Thyroid gland (tissue), 4 donors: ENCODE results near the gene PDE8B. TPM values are rescaled to one million over a fixed set of nuclear protein-coding genes. Genes with fewer than 3 reads are reported as not detected.

Experiments used
- DNase-seq, 2 donors: peaks; one replicate each; pipeline ENCODE4 v3.0.0-alpha.2; 2019
- H3K27ac ChIP-seq, 3 donors: fragments of 200-600 bp; sonication (generic); 1 replicate in 2 of 3; 2 replicates in 1 of 3; pipeline ENCODE4 v1.5.1; 2016 to 2019; ENCODE audit warnings: mild to moderate bottlenecking in 1 of 3, moderate library complexity in 1 of 3
- H3K27me3 ChIP-seq: fragments of 200-600 bp; sonication (generic); one replicate; pipeline ENCODE4 v1.5.1; 2019
- H3K36me3 ChIP-seq, 2 donors: fragments of 200-600 bp; sonication (generic); one replicate each; pipeline ENCODE4 v1.5.1; 2016 to 2019
- H3K4me1 ChIP-seq, 2 donors: fragments of 200-600 bp; sonication (generic); one replicate each; pipeline ENCODE4 v1.5.1; 2017 to 2019
- H3K4me3 ChIP-seq, 3 donors: fragments of 200-600 bp; sonication (generic); replicated peaks in 1 of 3; 1 replicate in 2 of 3; 2 replicates in 1 of 3; pipeline ENCODE4 v1.5.1; 2016; ENCODE audit warnings: mild to moderate bottlenecking in 1 of 3
- H3K9me3 ChIP-seq: fragments of 200-600 bp; sonication (generic); one replicate; pipeline ENCODE4 v1.5.1; 2017
- CTCF ChIP-seq, 6 experiments: fragments of 200-600 bp in 3 of 6; fragments of 450-650 bp in 3 of 6; sonication (generic) in 3 of 6; IDR thresholded peaks; one replicate each; pipeline ENCODE4 v1.5.1; 2016 to 2019; ENCODE audit warnings: antibody characterized with exemption in 6 of 6, mild to moderate bottlenecking in 2 of 6, inconsistent platforms in 1 of 6, moderate library complexity in 1 of 6
- POLR2A ChIP-seq, 2 donors: fragments of 450-650 bp; IDR thresholded peaks; one replicate each; pipeline ENCODE4 v1.6.1; 2017; ENCODE audit warnings: antibody characterized with exemption in 2 of 2, mild to moderate bottlenecking in 2 of 2, moderate library complexity in 1 of 2
- WGBS, 2 donors: methylation state at CpG; one replicate each; pipeline ENCODE4 v1.1.5; 2017; 5-methylcytosine and 5-hydroxymethylcytosine counted together
- intact Hi-C: fragments of 100-400 bp; cut with DNase I; formaldehyde crosslinking; loops from one replicate; pipeline ENCODE4 v1.15.1; 2023
- total RNA-seq, 4 donors: library from RNA; depleted of rRNA; stranded (reverse); fragments of >200 nt; gene quantifications; one replicate each; pipeline ENCODE4 v1.2.3, GENCODE V29; 2016

The PDE8B gene
- total RNA-seq, 4 donors from 2014 or later: 113 to 279 (median 218) TPM

DNA sequence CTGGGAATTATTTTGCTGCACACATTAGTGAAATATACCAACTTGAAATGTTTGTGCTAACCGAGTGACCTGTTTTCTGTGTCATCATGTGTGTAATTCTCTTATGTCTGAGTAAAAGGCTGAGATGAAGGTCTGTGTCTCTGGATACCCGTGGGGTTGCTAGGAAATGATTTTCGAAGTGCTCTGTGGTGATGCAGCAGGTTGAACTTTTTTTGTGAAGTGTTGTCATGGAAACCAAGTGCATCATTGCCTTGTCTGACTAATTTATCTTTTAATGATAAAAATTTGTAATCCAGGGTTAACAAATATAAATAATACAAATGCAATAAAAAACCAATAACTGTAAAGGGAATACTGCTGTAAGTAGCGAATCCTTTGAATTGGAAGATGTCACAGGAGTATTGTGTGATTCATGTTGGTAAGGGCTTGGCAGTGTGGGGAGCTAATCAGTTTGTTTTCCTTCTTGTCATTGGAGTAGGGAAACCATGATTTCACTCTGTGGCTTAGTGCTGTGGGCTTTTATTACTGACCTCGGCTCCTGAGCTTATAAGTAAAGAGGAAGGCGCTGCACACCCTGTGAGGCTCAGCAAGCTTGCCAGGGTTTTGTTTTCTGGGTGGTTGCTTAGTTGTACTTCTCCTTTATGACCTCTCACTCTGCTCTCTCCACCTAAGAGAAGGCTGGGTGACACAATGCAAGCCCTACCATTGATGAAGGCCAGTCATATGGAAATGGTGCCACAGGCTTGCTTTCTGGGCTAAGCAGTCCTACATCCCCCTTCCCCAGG lies 22.3 kb downstream of the PDE8B start:
- H3K9me3 ChIP-seq: no peaks in the 10 kb centered on the region
- no peak for DNase-seq
- intact Hi-C loops: no loop called here
- no peaks in the 10 kb centered on the region for H3K36me3 ChIP-seq
- 75 to 87% methylated on average over 6 of the region's 6 CpGs for WGBS, 2 donors
- H3K27me3 ChIP-seq: no peaks in the 10 kb centered on the region
- H3K4me1 ChIP-seq: peaks cover 20 to 31% of the 10 kb centered on the region in 2 donors
- H3K27ac ChIP-seq: peak overlapping the region in 2 of 3 donors; percentile 2 to 43
- TF ChIP-seq POLR2A (IDR thresholded peaks at IDR 0.05) (no peak), CTCF (IDR thresholded peaks at IDR 0.05) (no peak)
- H3K4me3 ChIP-seq: no peak overlapping the region

- 69 to 86% methylated on average over 3 of the region's 3 CpGs for WGBS, 2 donors
- Histone ChIP-seq H3K27me3 (no peaks in the 10 kb centered on the region), H3K4me1 (peaks cover 44 to 55% of the 10 kb centered on the region in 2 donors), H3K27ac (no peak overlapping the region), H3K4me3 (no peak overlapping the region), H3K9me3 (no peaks in the 10 kb centered on the region), H3K36me3 (no peaks in the 10 kb centered on the region)
- intact Hi-C loops: no loop called here
- TF ChIP-seq CTCF (IDR thresholded peaks at IDR 0.05) (no peak), POLR2A (IDR thresholded peaks at IDR 0.05) (no peak)
- DNase-seq: no peak
Measured at GRCh38 chr5:77235846-77236721, 25.6 kb downstream of the PDE8B start.

- TF ChIP-seq POLR2A (IDR thresholded peaks at IDR 0.05) (no peak), CTCF (IDR thresholded peaks at IDR 0.05) (peak in 3 of 6 experiments; percentile 19 to 38 (median 31))
- DNase-seq: no peak
- WGBS, 2 donors: 73 to 78% methylated on average over 3 of the region's 3 CpGs
- Histone ChIP-seq H3K4me3 (no peak overlapping the region), H3K27ac (peak overlapping the region; percentile 77 to 94 (median 82)), H3K9me3 (no peaks in the 10 kb centered on the region), H3K27me3 (no peaks in the 10 kb centered on the region), H3K36me3 (no peaks in the 10 kb centered on the region), H3K4me1 (peaks cover 57 to 68% of the 10 kb centered on the region in 2 donors)
- intact Hi-C loops: no loop called here
Measured at GRCh38 chr5:77239126-77239741, 28.8 kb downstream of the PDE8B start.

DNA sequence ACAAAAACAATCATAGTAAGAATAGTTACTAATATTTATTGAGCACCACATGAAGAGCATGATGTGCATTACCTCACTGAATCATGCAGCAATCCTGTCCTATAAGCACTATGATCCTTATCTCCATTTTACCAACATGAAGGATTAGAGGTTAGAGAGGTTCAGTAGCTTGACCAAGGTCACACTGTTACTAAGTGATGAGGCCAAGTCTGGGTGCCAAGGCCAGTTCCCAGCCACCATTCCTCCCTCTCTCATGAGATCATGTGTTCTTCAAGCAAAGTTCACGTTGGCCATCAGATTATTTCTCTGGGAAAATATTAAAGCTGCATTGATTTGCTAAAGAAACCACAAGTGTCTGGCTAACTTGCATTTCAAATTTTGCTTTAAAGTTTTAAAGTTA lies 31.0 kb downstream of the PDE8B start:
- DNase-seq: no peak
- Histone ChIP-seq H3K4me1 (peaks cover 67 to 81% of the 10 kb centered on the region in 2 donors), H3K27ac (peak overlapping the region; percentile 77 to 94 (median 82)), H3K9me3 (no peaks in the 10 kb centered on the region), H3K4me3 (no peak overlapping the region), H3K27me3 (no peaks in the 10 kb centered on the region), H3K36me3 (no peaks in the 10 kb centered on the region)
- TF ChIP-seq POLR2A (IDR thresholded peaks at IDR 0.05) (no peak), CTCF (IDR thresholded peaks at IDR 0.05) (no peak)
- intact Hi-C loops: no loop called here
- 34 to 45% methylated on average over 1 of the region's 1 CpG for WGBS, 2 donors
